Erythroblast (primary cell): Measurements from ENCODE around the gene BCAT1.

ENCODE experiments used
- GATA1 ChIP-seq: IDR thresholded peaks from 2 replicates; pipeline ENCODE4 v1.6.1; 2011; ENCODE audit warnings: low read depth, mild to moderate bottlenecking, control low read depth, low read length, moderate library complexity
- POLR2A ChIP-seq: IDR thresholded peaks from 2 replicates; pipeline ENCODE4 v1.6.1; 2011; ENCODE audit warnings: mild to moderate bottlenecking, low read length

DNA sequence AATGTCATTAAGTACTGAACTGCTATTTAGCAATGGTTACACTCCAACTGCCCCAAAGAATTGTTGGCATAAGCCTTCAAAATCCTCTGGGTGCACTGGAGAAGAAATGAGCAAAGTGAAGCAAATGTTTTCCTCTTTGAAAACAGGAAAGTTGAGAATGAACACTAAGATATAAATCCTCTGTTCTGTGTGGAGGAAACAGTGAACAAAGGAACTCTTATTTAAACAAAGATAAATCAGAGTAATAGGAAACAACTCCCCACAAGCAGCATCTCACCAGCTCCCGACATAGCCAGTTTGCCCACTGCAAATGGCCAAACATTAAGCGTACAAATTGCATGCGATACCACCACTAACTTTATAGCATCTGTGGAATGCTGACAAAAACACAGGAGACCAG is 54.0 kb downstream of the BCAT1 start:
- TF ChIP-seq POLR2A, result no peak
- TF ChIP-seq GATA1, result no peak
